K562 treated with DMSO at 1 percent for 12 hours (cell line): ENCODE measurements around the gene COL13A1. TPM values are rescaled to one million over a fixed set of nuclear protein-coding genes. Genes with fewer than 3 reads are reported as not detected.

ENCODE experiments used
- total RNA-seq: library from RNA; unstranded; fragments of 300-600 nt; gene quantifications from 2 replicates; pipeline ENCODE4 v1.2.3, GENCODE V29; 2022; ENCODE audit not compliant: insufficient read depth

The COL13A1 gene
- not detected in 2 replicates for total RNA-seq

DNA sequence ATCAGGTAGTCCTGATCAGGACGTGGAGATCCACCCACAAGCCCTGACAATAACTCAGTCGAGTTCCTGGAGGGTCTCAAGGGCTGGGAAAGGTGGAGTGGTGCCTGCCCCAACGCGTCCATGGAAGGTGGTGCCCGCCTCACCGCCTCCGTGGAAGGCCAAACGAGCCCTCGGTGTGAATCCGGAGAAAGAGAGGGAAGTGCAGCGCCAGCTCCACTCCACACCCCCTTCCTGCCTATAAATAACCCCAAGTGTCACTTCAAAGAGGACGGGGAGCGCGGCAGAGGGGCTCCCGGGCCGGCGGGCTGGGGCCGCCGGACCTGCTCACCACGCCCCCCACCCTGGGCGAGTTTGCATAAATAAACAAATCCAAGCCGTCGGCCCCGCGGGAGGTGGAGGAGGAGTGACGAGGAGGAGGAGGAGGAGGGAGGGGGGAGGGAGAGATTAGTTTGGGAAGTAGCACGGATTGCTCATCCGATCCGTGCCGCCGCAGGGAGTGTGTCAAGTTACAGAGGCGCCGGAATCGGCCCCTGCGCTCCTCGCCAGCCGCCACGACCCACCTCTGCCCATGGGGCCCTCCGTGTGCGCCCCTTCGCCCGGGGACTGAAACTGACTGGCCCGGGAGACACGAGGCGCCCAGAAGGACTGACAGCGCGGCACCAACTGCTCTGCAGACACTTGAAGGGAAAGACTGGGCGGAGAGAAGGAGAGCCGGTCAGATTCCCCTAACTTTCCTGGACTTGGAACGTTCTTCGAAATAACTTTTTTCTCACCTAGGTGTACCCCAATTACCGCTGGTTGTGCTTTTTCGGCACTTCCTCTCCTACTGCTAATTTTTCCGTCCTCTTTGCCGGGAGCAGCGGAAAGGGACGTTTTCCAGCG lies at the start of gene COL13A1:
TSS of gene COL13A1 (plus strand) at position 473 of the 882 bp plus-strand sequence. CDS start 518 bp downstream, outside the sequence.

Other genes starting within 250 kb of the COL13A1 start
- gene NEUROG3, start 228.5 kb upstream of the COL13A1 start, total RNA-seq: not detected in 2 replicates
- gene FAM241B, start 171.7 kb upstream of the COL13A1 start, total RNA-seq: 9.6 and 10.8 TPM in 2 replicates